Urothelium cell line (cell line): ENCODE data around the gene FYCO1.
A peak's percentile ranks its signal among the peaks of the same experiment; 100 is the strongest.

Source experiments
- DNase-seq: peaks from one replicate; pipeline ENCODE4 v3.0.0; 2011; ENCODE audit warnings: low spot score, mixed read lengths
- FAIRE-seq: peaks from 2 replicates; lab custom pipeline; 2011; peaks lifted over from hg19 to GRCh38; lab: Jason Lieb, UNC

Gene FYCO1

DNA sequence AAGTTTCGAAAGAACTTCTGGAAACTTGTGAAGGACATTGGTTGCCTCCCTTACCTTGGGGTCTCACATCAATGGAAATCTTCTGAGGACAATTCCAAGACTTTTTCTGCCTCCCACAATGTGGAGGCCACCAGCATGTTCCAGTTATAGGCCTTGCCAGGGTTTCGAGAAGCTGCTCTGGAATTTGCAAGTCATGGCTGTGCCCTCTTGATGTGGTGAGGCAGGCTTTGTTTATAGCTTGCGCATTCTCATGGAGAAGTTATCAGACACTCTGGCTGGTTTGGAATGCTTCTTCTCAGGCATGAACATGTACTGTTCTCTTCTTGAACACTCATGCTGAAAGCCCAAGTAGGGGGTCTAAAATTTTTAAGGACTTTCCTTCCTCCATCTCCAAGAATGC, 48.3 kb downstream of the FYCO1 start:
- FAIRE-seq (no peak), DNase-seq (no peak)

GRCh38 chr3:45946875-45947274, 48.7 kb downstream of the FYCO1 start:
- FAIRE-seq: no peak

DNA sequence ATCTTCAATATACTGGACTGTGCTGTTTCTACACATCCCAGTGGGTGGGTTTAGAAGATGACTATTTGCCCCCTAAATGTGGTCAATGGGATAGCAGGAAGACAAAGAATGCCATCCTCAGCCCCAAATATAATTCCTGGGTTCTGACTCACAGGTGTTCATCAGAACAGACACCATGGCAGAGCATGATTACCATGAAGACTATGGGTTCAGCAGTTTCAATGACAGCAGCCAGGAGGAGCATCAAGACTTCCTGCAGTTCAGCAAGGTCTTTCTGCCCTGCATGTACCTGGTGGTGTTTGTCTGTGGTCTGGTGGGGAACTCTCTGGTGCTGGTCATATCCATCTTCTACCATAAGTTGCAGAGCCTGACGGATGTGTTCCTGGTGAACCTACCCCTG, 49.3 kb downstream of the FYCO1 start:
- DNase-seq (no peak), FAIRE-seq (no peak)

More at GRCh38 chr3:45946875-45947274, 48.7 kb downstream of the FYCO1 start:
- no peak for DNase-seq

DNA sequence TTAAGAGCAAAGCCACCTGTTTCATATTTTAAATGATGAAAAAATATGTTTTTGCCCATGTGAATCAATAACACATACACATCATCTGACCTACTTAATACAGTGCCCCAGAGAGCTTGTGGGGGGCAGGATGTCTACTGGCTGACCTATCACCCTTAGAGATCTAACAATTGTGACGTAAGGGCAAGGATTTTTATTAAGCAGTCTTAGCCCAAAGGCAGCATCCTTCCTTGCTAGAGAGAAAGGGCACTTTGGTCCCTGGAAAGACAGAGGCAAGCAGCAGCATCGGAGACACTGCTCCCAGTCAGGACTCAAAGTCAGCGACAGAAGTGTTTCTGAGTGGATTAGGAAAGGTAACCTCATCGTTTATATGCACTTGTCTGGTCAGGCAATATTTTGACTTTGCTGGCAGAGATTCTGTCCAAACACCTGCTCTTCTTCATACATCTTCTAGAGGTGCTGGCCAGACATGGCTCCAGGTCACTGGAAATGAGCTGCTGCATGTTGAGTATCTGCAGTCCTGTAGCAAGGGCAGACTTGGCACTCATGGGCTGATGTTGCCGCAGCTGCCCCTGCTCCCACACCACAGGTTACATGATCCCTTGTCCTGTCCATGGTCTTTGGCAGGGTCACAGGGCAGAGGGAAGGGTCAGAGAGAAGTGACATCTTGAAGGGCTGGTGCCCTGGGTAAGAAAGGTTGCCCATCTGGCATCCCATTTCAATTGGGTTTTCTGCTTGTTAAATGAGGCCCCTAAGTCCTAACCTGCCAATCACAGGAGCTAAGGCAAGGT, 50.6 kb downstream of the FYCO1 start:
- FAIRE-seq: no peak

DNA sequence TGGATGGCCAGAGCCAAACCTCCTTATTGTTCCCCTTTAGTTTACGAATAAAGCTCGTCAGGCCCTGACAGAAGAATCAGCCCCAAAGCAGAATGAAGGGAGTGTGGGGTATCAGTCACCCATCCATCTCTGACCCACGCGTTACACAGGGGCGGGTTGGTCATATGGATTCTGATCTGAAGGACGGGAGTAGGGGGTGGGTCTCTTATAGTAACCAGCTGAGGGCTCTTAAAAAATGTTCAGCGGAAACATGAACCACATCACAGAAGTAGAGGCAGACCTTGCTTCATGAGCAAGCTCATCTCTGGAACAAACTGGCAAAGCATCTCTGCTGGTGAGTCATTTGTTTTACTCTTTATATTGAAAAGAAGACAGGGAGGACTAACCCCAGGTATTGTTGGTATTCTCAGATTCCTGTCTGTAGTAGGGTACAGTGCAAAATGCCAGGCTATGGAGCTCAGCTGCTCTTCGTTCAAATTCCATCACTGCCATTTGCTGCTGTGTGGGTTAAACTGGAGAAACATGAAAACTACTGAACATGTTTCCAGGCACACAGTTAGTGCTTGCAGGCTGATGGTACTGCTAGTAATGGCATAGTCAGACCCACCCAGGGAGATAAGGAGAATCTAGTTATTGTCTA, 52.3 kb downstream of the FYCO1 start, which contains the start of gene CXCR6:
CXCR6 (plus strand) TSS at position 258 of the 640 bp plus-strand sequence. CDS start 3,018 bp downstream, outside the sequence.
- no peak for FAIRE-seq
- DNase-seq: no peak

More for the DNA sequence above, 50.6 kb downstream of the FYCO1 start:
- no peak for DNase-seq

- DNase-seq: no peak
- peak; percentile 48 for FAIRE-seq
These were observed 53.4 kb downstream of the FYCO1 start for GRCh38 chr3:45942051-45942825.

DNA sequence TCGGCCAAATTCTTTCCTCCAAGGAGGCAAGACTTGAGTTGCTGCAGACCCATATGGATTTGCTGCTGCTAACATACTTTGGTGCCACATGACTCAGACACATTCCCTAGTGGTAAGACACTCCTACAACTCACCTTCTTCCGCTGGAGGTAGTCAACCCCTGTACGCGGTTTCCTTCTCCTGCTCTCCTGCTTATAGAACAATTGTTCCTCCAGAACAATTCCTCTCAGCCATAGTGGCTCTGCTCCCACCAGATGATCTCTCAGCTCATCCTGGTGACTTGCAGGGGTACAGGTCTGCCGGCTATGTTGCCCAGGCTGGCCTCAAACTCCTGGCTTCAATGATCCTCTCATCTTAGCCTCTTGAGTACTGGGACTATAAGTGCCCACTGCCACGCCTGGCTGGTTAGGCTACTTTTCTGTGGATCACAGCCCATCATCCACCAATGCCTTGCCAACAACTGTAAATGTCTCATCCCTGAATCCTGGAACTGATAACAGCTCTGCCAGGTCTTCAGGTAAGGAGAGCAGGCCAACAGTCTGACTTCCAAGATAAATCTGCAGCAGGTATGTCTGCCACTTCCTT, 54.8 kb downstream of the FYCO1 start:
- DNase-seq (no peak), FAIRE-seq (no peak)

- DNase-seq (no peak), FAIRE-seq (no peak)
These were observed 55.4 kb downstream of the FYCO1 start for GRCh38 chr3:45940004-45940780.

GRCh38 chr3:45939341-45939771, 56.3 kb downstream of the FYCO1 start:
- DNase-seq (no peak), FAIRE-seq (no peak)

GRCh38 chr3:45938864-45939263, 56.8 kb downstream of the FYCO1 start:
- FAIRE-seq (peak; percentile 40), DNase-seq (peak; percentile 78)

- DNase-seq: no peak
- no peak for FAIRE-seq
These were observed 57.6 kb downstream of the FYCO1 start for GRCh38 chr3:45938043-45938435.

- FAIRE-seq: no peak
- no peak for DNase-seq
These were observed 58.2 kb downstream of the FYCO1 start for GRCh38 chr3:45937206-45938042.

DNA sequence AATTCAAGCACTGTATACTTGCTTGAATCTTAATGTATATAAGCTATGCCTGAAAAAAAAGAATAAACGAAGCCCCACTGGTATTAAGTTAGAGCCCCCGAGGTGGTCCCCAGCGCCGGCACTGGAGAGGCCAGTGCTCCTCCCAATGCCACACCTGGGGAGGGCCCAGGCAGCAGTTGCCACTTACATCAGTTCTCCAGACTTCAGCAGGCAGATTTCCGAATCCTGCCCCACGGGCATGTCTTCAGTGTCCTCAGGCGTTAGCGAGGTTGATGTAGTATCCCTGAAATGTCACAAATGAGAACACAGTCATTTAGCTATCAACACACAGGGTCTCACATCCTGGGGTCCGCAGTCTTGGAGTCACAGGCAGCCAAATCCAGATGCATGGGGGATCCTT, 59.4 kb downstream of the FYCO1 start:
- DNase-seq: no peak
- no peak for FAIRE-seq

DNA sequence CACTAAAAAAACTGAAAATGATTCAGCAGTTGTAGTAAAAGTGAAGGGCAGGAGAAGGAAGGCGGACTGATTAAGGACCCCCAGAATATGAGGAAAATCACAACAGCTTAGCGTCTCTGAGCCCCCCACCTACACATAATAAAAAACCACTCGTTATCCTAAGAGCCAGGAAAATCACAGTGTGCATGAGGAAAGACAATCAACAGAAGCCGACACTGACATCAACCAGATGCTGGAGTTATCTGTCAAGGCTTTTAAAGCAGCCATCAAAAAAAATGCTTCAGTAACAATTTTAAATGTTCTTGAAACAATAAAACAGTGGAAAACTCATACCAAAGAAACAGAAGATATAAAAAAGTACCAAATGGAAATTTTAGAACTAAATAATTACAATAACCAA, 62.0 kb downstream of the FYCO1 start:
- DNase-seq (no peak), FAIRE-seq (no peak)

DNA sequence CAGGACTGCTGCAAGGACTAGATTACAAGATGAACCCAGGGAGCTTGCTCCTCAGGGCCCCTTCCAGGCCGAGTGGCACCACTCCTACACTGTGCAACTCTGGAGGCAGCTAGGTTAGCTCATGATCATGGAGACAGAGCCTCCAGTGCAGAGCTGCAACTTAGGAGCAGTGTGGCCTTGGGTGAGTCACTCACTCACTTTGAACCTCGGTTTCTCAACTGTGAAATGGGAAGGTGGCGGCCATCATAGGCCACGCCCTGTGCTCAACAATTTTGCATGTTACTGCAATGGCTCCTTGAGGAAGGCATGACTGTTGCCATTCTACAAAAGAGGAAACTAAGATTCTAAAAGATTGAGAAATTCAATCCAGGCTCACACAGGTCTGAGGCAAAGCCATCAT, 63.5 kb downstream of the FYCO1 start:
- no peak for FAIRE-seq

DNA sequence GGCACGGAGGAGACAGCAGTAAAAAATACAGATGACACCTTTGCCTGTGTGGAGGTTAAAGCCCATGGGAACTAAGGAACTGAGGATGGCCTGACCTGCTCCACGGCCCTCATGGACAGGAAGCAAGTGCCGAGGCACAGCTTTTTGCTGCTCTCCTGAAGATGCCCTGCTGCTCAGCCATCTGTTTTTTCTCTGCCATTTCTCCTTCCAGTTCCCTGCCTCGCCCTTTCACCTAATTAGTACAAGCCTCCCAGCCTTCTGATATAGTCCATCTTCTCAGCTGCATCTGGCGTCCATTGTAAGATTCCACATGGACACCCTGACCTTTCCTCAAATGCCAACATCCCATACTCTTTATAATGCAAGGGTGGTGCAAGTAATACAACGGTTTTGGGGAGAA, 64.1 kb downstream of the FYCO1 start:
- DNase-seq (no peak), FAIRE-seq (no peak)

More for the DNA sequence above, 63.5 kb downstream of the FYCO1 start:
- no peak for DNase-seq

DNA sequence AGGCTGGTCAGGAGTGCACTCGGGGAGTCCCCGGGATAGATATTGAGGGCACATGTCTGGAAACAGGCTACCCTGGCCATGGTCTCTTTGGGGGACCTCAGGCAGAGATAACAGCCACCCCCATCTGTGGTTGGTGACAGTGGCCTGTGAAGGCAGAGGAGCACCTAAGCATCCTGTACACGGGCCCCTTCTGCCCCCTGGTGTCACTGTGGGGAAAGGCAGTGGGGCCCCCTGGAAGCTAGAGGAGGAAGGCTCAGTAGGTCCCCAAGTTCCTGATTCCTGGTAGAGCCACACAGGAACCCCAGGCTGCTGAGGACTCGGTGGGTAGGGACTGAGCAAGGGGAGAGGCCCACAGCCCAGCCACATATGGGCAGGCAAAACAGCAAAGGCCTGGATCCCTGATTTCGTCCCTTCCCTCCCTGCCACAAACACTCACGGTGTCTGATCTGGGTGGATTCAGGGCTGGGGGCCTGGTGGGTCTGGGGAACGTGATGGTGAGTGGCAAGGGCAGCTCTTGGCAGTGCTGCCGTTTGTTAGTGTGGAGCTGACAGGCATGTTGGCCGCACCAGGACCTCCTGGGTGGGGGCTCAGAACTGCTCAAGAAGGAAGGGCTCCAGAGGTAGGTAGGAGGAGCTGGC, 66.5 kb downstream of the FYCO1 start:
- no peak for FAIRE-seq
- DNase-seq: peak; percentile 75

DNA sequence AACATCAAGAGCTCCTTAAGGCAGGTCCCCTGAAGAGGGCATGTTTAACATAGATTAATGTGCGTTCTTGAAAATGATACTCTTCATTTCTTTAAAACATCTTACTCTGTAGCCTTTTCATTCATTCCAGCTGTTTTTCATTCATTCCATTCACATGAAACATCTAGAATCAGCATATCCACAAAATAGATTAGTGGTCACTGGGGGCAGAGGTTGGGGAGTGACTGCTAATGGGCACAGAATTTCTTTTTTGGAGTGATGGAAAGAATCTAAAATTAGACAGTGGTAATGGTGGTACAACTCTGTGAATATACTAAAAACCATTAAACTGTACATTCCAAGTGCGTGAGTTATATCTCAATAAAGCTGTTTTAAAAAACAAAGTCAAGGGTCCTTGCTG, 67.7 kb downstream of the FYCO1 start:
- DNase-seq: no peak
- FAIRE-seq: no peak

GRCh38 chr3:45923755-45924154, 71.9 kb downstream of the FYCO1 start:
- DNase-seq (no peak), FAIRE-seq (no peak)
